Cardiac fibroblast (primary cell): ENCODE data around the gene STXBP5L.

Experiments used
- DNase-seq, 2 donors: peaks; one replicate each; pipeline versions ENCODE4 v3.0.0 to v3.0.0-alpha.2; 2010; ENCODE audit warnings: low read depth in 2 of 2
- H3K4me3 ChIP-seq, 2 donors: replicated peaks in 1 of 2; 1 replicate in 1 of 2; 2 replicates in 1 of 2; pipeline ENCODE4 v1.5.1; 2011; ENCODE audit warnings: low read depth in 2 of 2, low read length in 2 of 2, mild to moderate bottlenecking in 2 of 2, moderate library complexity in 1 of 2
- TF ChIP-seq, protein P1 (sequence below): IDR thresholded peaks from one replicate; pipeline ENCODE4 v1.5.1; 2011; ENCODE audit warnings: low read depth, mild to moderate bottlenecking, low read length, inconsistent platforms

STXBP5L gene

DNA sequence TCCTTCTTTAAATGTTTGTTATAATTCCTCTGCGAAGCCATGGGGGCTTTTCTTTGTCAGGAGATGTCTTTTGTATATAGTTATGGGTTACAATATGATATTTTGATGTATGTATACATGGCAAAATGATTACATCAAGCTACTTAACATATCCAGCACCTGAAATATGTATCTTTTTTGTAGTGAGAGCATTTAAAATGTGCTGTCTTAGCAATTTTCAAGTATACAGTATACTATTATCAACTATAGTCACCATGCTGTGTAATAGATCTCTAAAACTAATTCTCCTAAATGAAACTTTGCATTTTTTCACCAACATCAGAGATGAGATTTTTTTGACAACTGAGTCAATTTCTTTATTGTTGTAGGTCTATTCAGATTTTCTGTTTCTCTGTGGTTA, 77.2 kb downstream of the STXBP5L start:
- no peak overlapping the region for H3K4me3 ChIP-seq
- no peak for DNase-seq
- TF ChIP-seq, protein P1, sequence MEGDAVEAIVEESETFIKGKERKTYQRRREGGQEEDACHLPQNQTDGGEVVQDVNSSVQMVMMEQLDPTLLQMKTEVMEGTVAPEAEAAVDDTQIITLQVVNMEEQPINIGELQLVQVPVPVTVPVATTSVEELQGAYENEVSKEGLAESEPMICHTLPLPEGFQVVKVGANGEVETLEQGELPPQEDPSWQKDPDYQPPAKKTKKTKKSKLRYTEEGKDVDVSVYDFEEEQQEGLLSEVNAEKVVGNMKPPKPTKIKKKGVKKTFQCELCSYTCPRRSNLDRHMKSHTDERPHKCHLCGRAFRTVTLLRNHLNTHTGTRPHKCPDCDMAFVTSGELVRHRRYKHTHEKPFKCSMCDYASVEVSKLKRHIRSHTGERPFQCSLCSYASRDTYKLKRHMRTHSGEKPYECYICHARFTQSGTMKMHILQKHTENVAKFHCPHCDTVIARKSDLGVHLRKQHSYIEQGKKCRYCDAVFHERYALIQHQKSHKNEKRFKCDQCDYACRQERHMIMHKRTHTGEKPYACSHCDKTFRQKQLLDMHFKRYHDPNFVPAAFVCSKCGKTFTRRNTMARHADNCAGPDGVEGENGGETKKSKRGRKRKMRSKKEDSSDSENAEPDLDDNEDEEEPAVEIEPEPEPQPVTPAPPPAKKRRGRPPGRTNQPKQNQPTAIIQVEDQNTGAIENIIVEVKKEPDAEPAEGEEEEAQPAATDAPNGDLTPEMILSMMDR, result no peak

DNA sequence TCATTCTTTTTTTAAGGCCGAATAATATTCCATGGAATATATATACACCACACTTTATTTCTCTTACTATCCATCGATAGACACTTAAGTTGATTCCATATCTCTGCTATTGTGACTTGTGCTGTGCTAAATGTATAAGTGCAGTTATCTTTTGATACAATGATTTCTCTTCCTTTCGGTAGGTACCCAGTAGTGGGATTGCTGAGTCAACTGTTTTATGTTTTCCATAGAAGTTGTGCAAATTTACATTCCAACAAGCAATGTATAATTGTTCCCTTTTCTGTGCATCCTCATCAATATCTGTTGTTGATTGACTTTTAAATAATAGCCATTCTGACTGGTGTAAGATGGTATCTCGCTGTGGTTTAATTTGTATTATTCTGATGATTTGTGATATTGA, 81.0 kb downstream of the STXBP5L start:
- TF ChIP-seq, protein P1, result no peak
- DNase-seq, result no peak
- no peak overlapping the region for H3K4me3 ChIP-seq

DNA sequence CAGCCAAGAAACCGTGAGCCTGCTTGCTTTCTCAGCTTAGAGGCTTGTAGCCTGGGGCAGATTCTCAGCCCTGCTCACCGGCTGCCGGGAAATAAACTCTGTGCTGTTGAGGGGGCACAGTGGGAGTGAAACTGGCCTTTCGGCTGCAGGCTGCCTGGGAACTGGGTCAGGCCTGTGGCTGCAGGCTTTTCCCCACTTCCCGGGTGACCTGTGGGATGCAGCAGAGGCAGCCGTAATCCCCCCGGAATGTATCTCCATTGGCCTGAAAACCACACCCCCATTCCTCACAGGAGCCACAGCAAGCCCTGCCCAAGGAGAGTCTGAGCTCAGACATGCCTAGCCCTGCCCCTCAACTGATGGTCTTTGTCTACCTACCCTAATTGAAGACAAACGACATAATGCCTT, 110.9 kb downstream of the STXBP5L start:
- TF ChIP-seq, protein P1, result no peak
- no peak overlapping the region for H3K4me3 ChIP-seq
- DNase-seq, result no peak

DNA sequence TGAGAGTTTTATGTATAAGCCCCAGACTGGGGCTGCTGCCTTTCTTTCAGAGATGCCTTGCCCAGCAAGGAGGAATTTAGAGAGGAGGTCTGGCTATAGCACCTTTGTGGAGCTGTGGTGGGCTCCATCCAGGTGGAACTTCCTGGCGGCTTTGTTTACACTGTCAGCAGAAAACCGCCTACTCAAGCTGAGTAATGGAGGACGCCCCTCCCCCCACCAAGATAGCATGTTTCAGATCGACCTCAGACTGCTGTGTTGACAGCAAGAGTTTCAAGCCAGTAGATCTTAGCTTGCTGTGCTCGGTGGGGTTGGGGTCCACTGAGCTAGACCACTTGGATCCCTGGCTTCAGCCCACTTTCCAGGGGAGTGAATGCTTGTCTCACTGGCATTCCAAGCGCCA, 155.6 kb downstream of the STXBP5L start:
- no peak for DNase-seq
- TF ChIP-seq, protein P1, result no peak
- H3K4me3 ChIP-seq, result no peak overlapping the region

DNA sequence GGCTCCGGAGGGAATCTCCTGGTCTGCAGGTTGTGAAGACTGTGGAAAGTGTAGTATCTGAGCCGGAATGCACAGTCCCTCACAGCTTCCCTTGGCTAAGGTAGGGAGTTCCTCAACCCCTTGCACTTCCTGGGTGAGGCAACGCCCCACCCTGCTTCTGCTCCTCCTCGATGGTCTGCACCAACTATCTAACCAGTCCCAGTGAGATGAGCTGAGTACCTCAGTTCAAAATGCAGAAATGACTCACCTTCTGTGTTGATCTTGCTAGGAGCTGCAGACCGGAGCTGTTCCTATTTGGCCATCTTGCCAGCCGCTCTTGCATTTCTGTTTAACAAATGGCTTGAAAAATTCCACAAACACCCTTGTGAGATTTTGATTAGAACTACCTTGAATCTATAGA, 156.1 kb downstream of the STXBP5L start:
- no peak for DNase-seq
- TF ChIP-seq, protein P1, result no peak
- H3K4me3 ChIP-seq, result no peak overlapping the region

DNA sequence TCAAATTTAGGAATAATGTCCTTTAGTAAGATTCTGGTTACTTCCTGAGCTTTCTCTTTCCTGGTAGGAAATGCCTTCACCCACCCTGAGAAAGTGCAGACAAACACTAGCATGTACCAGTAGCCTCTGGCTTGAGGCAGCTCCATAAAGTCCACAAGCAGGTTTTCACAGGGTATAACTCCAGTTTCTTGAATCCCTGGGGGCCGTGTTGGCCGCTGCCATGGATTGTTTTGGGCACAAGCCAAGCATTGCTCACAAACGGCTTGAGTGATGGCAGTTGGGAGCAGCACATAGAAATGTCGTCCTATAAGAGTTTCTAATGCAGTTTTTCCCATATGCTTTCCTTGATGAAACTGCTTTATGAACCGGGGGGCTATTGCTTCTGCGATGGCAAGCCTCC, 164.1 kb downstream of the STXBP5L start:
- H3K4me3 ChIP-seq, result no peak overlapping the region
- TF ChIP-seq, protein P1, result no peak

DNA sequence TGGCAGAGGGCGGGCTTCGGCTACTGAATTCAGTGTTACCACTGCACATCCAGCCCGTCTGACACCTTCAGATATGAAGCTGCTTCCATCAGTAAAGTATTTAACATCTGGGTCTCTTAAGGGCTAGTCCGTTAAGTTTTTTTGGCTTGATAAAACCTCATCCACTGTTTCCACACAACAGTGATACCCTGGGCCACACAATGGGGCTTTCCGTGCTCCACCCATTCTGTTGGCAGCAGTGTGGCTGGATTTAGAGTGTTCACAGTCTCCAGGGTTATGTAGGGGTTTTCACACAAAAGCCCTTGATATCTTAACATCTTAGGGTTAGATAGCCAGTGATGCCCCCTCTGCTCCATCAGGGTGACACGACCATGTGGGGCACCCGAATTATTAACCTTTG, 165.0 kb downstream of the STXBP5L start:
- DNase-seq, result no peak
- TF ChIP-seq, protein P1, result no peak
- H3K4me3 ChIP-seq, result no peak overlapping the region

More for the DNA sequence above, 164.1 kb downstream of the STXBP5L start:
- peak; percentile 47 to 66 for DNase-seq
